HS-5 (cell line): Measurements from ENCODE around the gene RAD21L1.
A peak's percentile ranks its signal among the peaks of the same experiment; 100 is the strongest.
"Not testable (repeated sequence)": the region's sequence is repeated elsewhere in the genome, so short reads cannot be mapped to it uniquely, and the experiment has no call there.

Experiments
- DNase-seq: peaks from one replicate; pipeline ENCODE4 v3.0.0-alpha.2; 2012; ENCODE audit warnings: low read depth

RAD21L1 gene

DNA sequence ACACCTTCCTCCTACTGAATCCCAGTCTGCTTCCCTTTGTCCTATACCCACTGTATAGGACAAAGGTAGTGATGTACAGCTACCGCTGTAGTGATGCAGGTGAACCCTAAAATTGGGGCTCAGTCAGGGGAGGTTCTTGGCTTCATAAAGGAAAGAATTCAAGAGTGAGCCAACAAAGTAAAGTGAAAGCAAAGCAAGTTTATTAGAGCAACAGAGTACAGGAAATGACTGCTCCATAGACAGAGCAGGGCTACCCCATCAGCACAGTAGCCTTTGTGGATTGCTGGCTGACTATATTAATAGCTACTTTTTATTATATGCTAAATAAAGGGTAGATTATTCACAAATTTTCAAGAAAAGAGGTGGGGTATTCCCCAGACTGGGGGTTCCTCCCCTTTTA lies 25.9 kb upstream of the RAD21L1 start:
- DNase-seq, result no peak

- no peak for DNase-seq
These were observed 22.9 kb upstream of the RAD21L1 start, which contains the start of gene C20orf202 for GRCh38 chr20:1202762-1203504. Gene C20orf202 (plus strand): TSS chr20:1203454. CDS start chr20:1203586, 132 bp downstream.

GRCh38 chr20:1203630-1204029 lies 22.2 kb upstream of the RAD21L1 start:
- no peak for DNase-seq

GRCh38 chr20:1204113-1204512 lies 21.7 kb upstream of the RAD21L1 start:
- no peak for DNase-seq

DNA sequence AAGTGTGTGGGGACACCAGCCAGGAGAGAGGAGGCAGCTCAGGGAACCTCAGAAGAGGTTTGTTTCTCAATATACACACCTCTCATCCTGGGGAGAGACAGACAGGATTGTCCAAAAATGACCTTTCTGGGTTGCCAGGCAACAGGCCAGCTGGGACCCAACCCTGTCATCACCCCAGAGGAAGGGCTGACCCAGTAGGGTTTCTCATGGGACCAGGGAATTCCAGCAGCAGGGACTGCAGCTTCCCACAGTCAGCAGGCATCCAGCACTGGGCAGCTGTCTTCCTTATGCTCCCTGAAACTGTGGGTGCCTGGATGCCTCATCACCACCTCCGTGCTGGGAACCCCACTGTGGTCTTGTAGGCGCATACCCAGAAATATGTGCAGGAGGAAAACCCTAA lies 21.3 kb upstream of the RAD21L1 start:
- DNase-seq, result no peak

DNA sequence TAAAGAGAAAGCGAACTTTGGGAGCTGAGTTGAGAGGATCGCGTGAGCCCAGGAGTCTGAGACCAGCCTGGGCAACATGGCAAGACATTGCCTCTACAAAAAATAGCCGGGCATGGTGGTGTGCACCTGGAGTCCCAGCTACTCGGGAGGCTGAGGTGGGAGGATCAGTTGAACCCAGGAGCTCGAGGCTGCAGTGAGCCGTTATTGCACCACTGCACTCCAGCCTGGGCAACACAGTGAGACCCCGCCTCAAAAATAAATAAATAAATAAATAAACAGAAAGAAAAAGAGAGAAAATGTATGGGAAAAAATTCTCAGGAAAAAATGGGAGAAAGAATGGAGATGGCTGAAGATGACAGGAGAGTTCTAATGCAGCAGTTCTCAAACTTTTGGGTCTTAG lies 20.0 kb upstream of the RAD21L1 start:
- DNase-seq, result no peak

DNA sequence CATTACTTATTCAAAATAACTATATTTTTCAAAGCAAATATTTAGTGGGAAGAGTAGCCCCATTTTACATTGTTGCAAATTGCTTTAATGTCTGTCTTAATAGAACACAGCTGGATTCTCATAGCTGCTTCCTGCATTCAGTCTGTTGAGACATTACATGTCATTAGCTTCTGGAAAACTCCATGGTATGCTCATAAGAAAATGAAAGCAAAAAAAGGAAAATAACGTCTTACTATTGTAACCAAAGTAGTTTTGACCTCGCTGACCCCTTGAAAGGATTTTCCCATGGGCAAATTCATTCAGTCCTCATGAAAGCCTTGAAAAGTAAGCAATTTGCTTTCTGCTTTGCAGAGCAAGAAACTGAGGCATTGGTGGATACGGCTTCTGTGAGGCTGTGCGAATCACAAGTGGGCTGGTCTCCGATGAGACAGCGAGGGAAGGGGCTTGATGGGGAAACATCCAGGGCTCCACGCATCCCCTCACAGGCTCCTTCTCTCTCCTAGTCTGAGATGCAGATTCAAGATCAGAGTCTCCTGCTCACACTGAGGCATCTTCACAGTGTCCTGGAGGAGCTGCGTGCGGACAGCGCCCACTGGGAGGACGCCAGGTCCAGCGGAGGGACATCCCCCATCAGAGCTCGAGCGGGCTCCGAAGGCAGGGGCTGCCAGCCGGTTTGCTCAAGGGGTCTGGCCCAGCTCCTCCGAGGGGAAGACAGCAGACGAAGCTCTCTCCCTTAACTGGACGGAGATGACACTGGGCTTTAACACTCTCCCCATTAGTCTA lies 19.3 kb upstream of the RAD21L1 start:
- no peak for DNase-seq

DNA sequence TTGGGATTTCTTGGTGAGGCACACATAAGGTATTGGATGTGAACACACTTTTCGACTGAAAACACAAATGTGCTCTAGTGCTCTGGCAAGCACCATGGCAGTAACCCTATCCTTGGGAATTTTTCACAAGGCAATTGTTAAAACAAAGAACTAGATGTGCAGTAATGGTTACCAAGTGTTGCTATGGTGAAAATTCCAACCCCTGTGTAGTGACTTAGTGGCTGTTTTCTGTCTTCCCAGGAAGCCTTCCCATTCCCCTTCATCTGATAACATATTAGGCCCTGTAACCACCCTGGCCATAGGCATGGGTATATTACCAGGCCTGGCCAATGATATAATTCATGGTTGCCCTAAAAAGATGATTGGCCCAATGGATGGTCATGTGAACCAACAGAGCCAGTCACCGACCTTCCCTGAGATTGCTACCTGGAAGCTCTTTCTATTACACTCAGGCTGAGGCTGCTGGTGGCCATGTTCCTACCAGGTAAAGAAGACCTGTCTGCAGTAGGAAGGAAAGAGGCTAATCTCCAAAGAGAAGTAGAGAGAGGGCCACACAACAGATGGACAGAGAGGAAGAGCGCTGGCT lies 18.5 kb upstream of the RAD21L1 start:
- no peak for DNase-seq

DNA sequence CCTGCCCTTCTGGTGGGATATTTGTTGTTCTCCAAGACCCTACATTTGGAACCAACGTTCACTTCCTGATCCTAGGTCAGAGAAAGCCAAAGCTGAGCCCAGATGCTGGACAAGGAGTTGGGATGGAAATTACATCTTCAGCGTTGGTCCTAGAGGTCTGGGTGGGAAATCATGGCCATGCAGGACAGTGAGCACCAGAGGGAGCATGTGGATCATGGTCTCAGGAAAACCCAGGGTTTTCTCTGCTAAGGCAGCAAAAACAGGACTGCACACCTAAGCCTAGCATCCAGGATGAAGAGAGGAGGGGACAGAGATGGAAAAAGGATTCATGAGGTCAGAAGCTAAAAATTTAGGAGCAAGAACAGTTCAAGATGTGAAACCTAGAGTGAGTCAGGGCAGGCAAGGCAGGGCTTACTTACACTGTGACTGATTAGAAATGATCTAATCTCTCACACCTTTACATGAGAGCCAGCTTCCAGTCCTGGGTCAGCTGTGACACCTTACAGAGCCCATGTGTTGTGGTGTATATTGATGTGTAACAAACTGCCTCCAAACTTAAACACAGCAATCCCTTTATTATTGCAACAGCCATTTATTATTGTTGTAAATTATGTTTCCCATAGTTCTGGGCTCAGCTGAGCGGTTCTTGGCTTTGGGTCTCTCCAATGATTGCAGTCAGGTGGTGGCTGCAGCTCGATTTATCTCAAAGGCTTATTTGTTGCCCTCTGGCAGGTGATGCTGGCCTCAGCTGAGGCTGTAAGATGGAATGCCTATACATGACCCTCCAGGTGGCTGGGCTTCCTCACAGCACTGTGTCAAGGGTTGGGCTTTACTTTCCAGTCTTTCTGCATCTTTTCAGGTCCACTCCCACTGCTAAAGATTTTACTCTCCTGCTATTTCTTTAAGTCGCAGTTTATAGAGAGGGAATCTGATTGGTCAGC lies 16.1 kb upstream of the RAD21L1 start:
- no peak for DNase-seq

DNA sequence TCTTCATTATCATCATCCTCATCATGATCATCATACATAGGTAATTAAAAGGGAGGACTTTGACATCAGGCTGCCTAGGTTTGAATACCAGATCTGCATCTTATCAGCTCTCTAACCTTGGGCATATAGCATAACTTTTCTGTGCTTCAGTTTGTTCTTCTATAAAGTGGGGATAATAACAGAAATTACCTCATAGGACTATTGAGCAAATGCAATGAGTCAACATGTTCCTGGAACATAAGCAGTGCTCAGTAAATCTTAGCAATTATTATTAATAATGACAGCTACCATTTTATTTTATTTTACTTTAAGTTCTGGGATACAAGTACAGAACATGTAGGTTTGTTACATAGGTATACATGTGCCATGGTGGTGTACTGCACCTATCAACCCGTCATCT lies 15.3 kb upstream of the RAD21L1 start:
- no peak for DNase-seq

GRCh38 chr20:1212023-1212422 lies 13.8 kb upstream of the RAD21L1 start:
- DNase-seq, result no peak

DNA sequence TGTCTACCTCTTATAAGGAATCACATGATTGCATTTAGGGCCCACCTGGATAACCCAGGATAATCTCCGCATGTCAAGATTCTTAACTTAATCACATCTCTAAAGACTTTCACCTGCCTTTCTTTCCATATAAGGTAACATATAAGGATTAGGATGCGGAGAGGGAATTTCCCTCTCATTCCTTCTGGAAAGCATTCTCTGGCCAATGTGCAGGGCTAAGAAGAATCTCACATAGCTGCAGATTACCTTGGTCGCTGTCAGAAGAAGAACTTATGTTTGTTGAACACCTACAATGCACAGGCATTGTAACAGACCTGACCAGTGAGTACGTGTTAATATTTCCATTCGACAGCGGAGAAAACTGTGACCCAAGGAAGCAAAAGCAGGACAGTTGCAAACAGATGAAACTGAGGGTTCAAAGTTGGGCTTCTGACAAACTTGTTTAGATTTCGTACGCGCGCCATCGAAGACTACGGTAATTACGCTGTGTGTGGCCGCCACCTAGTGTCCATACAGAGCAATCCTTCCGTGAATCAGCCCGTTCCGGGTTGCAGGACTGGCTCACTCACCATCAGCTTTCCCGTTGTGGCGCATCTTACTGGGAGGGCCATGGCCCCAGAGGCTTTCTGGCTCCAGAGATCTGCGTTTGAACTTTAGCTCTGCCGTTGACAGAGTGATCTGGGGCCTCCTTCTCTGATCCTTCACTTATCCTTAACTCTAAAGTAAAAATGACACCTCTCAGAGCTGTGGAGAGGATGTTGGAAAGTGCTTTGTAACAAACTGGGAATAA lies 13.0 kb upstream of the RAD21L1 start:
- DNase-seq, result peak; percentile 23

- DNase-seq, result no peak
These were observed 11.0 kb upstream of the RAD21L1 start for GRCh38 chr20:1214838-1215261.

- DNase-seq, result no peak
These were observed 10.3 kb upstream of the RAD21L1 start for GRCh38 chr20:1215386-1216170.

DNA sequence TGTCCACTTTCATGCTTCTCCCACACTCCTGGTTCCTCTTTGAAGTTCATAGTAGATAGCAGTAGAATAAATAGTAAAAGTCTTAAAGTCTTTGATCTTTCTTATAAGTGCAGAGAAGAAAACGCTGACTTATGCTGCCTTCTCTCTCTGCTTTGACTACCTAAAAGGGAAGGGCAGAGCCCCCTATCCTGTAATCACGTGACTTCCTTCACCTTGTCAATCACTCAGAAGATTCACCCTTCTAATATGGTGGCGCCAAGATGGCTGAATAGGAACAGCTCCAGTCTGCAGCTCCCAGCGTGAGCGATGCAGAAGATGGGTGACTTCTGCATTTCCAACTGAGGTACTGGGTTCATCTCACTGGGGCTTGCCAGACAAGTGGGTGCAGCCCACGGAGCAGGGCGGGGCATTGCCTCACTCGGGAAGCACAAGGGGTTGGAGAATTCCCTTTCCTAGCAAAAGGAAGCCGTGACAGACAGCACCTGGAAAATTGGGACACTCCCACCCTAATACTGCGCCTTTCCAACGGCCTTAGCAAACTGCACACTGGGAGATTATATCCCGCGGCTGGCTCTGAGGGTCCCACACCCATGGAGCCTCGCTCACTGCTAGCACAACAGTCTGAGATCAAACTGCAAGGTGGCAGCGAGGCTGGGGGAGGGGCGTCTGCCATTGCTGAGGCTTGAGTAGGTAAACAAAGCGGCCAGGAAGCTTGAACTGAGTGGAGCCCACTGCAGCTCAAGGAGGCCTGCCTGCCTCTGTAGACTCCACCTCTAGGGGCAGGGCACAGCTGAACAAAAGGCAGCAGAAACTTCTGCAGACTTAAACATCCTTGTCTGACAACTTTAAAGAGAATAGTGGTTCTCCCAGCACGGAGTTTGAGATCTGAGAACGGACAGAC lies 9.1 kb upstream of the RAD21L1 start:
- not testable (repeated sequence) for DNase-seq

- not testable (repeated sequence) for DNase-seq
These were observed 3.1 kb upstream of the RAD21L1 start for GRCh38 chr20:1222750-1223149.

DNA sequence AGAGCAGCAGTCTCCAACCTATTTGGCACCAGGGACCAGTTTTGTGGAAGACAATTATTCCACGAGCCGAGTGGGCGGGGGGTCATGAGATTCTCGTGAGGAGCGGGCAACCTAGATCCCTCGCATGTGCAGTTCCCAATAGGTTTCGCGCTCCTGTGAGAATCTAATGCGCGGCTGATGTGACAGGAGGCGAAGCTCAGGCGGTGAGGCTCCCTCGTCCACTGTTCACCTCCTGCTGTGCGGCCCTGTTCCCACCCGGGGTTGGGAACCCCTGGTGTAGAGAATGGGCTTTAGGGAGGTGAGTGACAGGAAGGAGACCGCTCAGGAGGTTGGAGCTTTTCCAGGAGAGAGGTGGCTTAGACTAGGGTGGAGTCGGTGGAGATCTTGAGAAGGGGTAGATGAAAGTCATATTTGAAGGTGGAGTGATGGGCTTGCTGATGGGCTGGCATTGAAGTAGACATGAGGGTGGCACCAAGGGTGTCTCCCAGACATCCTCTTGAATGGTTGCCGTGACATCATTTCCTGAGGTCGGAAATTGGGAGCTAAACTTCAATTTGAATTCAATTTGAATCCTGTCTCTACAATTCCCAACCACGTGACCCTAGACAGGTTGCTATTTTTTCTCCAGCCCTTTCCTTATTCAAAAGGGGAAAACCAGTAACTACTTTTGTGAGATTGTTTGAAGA lies 1.5 kb upstream of the RAD21L1 start:
- no peak for DNase-seq

DNA sequence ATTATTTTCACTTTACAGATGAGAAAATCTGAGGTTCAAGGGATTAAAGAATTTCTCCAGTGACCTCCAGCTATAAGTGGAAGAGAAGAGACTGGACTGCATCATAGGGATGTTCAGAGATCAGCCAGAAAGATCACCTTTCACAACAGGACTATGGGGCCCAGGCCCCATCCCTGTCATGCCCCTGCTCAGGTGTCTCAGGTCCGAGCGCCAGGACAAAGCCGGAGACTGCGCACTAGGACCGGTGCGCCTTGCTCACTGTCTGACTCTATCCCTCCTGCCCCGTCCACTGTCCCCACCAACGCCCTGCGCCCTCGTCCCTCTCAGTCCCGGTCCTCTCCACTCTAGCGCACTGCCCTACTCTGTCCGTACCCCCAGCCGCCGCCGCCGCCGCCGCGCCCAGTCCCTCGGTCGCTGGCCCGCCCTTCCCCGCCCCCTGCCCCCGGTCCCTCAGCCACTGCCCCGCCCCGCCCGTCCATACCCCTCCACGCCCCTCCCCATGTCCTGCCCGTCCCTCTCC lies 521 bp upstream of the RAD21L1 start:
- DNase-seq, result no peak
